GM12878 (cell line): Measurements from ENCODE around the gene UBE2E2. TPM values are rescaled to one million over a fixed set of nuclear protein-coding genes. Genes with fewer than 3 reads are reported as not detected.

ENCODE experiments used
- ATAC-seq: fragments of 200-7000 bp; cut with Tn5 transposase; 3 replicates; pipeline ENCODE4 v1.9.1; 2020; ENCODE audit warnings: mild to moderate bottlenecking, moderate library complexity
- BruUV-seq: library from RNA; stranded (reverse); fragments of 400-500 nt; replicated peaks from 2 replicates; lab custom pipeline; 2021; lab: Mats Ljungman, UMichigan
- CTCF ChIA-PET: fragments of 300-600 bp; sonication (Branson Sonifier 250); formaldehyde crosslinking; extraction: SDS; loops from one replicate; lab custom pipeline; 2021; ENCODE audit warnings: inconsistent platforms; lab: Yijun Ruan, JAX
- POLR2A ChIA-PET: fragments of 350-600 bp; formaldehyde crosslinking; extraction: SDS; loops from one replicate; lab custom pipeline; 2021; ENCODE audit warnings: inconsistent platforms; lab: Charles Lee
- RAD21 ChIA-PET: fragments of 300-600 bp; sonication (Branson Sonifier 250); formaldehyde crosslinking; loops from one replicate; lab custom pipeline; 2023; ENCODE audit warnings: antibody characterized with exemption; ENCODE audit not compliant: unreplicated experiment; lab: Charles Lee
- SMC1A ChIA-PET: fragments of 300-600 bp; sonication (Branson Sonifier 250); formaldehyde crosslinking; loops from one replicate; lab custom pipeline; 2023; ENCODE audit not compliant: unreplicated experiment, uncharacterized antibody; lab: Charles Lee
- DNase-seq: peaks from one replicate; pipeline ENCODE4 v3.0.0-alpha.2; 2011; ENCODE audit warnings: low read depth, low spot score
- FAIRE-seq: peaks from 3 replicates; lab custom pipeline; 2011; peaks lifted over from hg19 to GRCh38; lab: Jason Lieb, UNC
- H2AFZ ChIP-seq: 2 replicates; pipeline ENCODE4 v1.6.0; 2011; ENCODE audit warnings: low read depth, low read length, control low read depth; ENCODE audit not compliant: control insufficient read depth
- H3K27ac ChIP-seq: 2 replicates; pipeline ENCODE4 v1.5.1; 2011; ENCODE audit warnings: control low read depth; ENCODE audit not compliant: control insufficient read depth, insufficient read depth
- H3K27me3 ChIP-seq, 2 experiments: replicated peaks in 1 of 2; 2 replicates each; pipeline versions ENCODE4 v1.6.0 to v1.6.1; 2011; ENCODE audit warnings: low read length in 1 of 2; ENCODE audit not compliant: control insufficient read depth in 2 of 2, insufficient read depth in 2 of 2
- H3K36me3 ChIP-seq, 2 experiments: 2 replicates each; pipeline ENCODE4 v1.5.1; 2011; ENCODE audit warnings: low read length in 1 of 2; ENCODE audit not compliant: control insufficient read depth in 2 of 2, insufficient read depth in 2 of 2
- H3K4me1 ChIP-seq: 2 replicates; pipeline ENCODE4 v1.6.1; 2011; ENCODE audit warnings: mild to moderate bottlenecking, low read length, moderate library complexity, mixed read lengths; ENCODE audit not compliant: control insufficient read depth, insufficient read depth
- H3K4me2 ChIP-seq: 2 replicates; pipeline ENCODE4 v1.6.0; 2011; ENCODE audit warnings: control low read depth; ENCODE audit not compliant: control insufficient read depth, insufficient read depth
- H3K4me3 ChIP-seq: fragments of 200-600 bp; sonication (generic); 2 replicates; pipeline ENCODE4 v1.5.1; 2016
- H3K79me2 ChIP-seq: 2 replicates; pipeline ENCODE4 v1.6.0; 2011; ENCODE audit warnings: low read length; ENCODE audit not compliant: control insufficient read depth, insufficient read depth
- H3K9ac ChIP-seq: 2 replicates; pipeline ENCODE4 v1.8.0; 2011; ENCODE audit warnings: low read length, control low read depth, mixed read lengths; ENCODE audit not compliant: control insufficient read depth, insufficient read depth
- H3K9me3 ChIP-seq: replicated peaks from 3 replicates; pipeline ENCODE4 v1.5.1; 2011; ENCODE audit warnings: mild to moderate bottlenecking, low read length; ENCODE audit not compliant: control insufficient read depth, insufficient read depth
- H4K20me1 ChIP-seq: 2 replicates; pipeline ENCODE4 v1.6.0; 2011; ENCODE audit not compliant: control insufficient read depth, insufficient read depth
- BRCA1 ChIP-seq: IDR thresholded peaks from 2 replicates; pipeline ENCODE4 v1.6.1; 2011; ENCODE audit warnings: low read depth, low read length, improper control_type of control experiment
- EZH2 ChIP-seq: IDR thresholded peaks from 2 replicates; pipeline ENCODE4 v1.6.1; 2012; ENCODE audit warnings: low read depth, mild to moderate bottlenecking, control low read depth, inconsistent platforms, low read length, borderline replicate concordance; ENCODE audit not compliant: control insufficient read depth
- HCFC1 ChIP-seq: fragments of 150-350 bp; IDR thresholded peaks from 2 replicates; pipeline ENCODE4 v1.6.1; 2014; ENCODE audit warnings: low read length
- KLF5 ChIP-seq: fragments of 450-650 bp; IDR thresholded peaks from 2 replicates; pipeline ENCODE4 v1.6.1; 2014; ENCODE audit warnings: mild to moderate bottlenecking; ENCODE audit not compliant: partially characterized antibody
- MTA3 ChIP-seq: IDR thresholded peaks from 2 replicates; pipeline ENCODE4 v1.6.1; 2012; ENCODE audit warnings: low read length, inconsistent platforms, borderline replicate concordance
- RELB ChIP-seq: fragments of 450-650 bp; IDR thresholded peaks from 2 replicates; pipeline ENCODE4 v1.6.1; 2017; ENCODE audit warnings: low read depth, mild to moderate bottlenecking, moderate library complexity
- SMARCA5 ChIP-seq: fragments of 450-650 bp; IDR thresholded peaks from 2 replicates; pipeline ENCODE4 v1.6.1; 2017; ENCODE audit warnings: mild to moderate bottlenecking
- STAT1 ChIP-seq: fragments of 450-650 bp; conservative IDR thresholded peaks from 2 replicates; pipeline ENCODE4 v1.6.1; 2014; ENCODE audit warnings: antibody characterized with exemption, mild to moderate bottlenecking
- USF2 ChIP-seq: IDR thresholded peaks from 2 replicates; pipeline ENCODE4 v1.6.1; 2011; ENCODE audit warnings: low read depth, low read length, improper control_type of control experiment, borderline replicate concordance
- ZBTB11 ChIP-seq: fragments of 450-650 bp; formaldehyde crosslinking; IDR thresholded peaks from 2 replicates; pipeline ENCODE4 v1.5.0; 2022; ENCODE audit warnings: mild to moderate bottlenecking, missing genetic modification characterization
- ZBTB33 ChIP-seq: fragments of 450-650 bp; IDR thresholded peaks from 2 replicates; pipeline ENCODE4 v1.6.1; 2017; ENCODE audit warnings: mild to moderate bottlenecking
- ZNF592 ChIP-seq: fragments of 450-650 bp; IDR thresholded peaks from 2 replicates; pipeline ENCODE4 v1.6.1; 2017; ENCODE audit warnings: mild to moderate bottlenecking, moderate library complexity
- WGBS: methylation state at CpG from one replicate; pipeline ENCODE4 v1.1.6; 2016; ENCODE audit warnings: low lambda C conversion rate; ENCODE audit not compliant: insufficient replicate concordance, insufficient coverage; ENCODE audit errors: missing lambda C conversion rate; 5-methylcytosine and 5-hydroxymethylcytosine counted together
- in situ Hi-C: fragments of 300-500 bp; cut with MboI; formaldehyde crosslinking; loops from 9 replicates; pipeline ENCODE4 v1.14.3; 2018; ENCODE audit warnings: mixed read lengths
- intact Hi-C: fragments of 100-400 bp; cut with micrococcal nuclease; formaldehyde crosslinking; loops from one replicate; pipeline ENCODE4 v1.14.2; 2022; ENCODE audit not compliant: unreplicated experiment
- polyA plus RNA-seq, 11 experiments: library from polyadenylated mRNA; depleted of rRNA in 4 of 11; unstranded in 6 of 11; stranded (reverse) in 5 of 11; fragments of >200 nt; fragmentation: Nextera tagmentation in 4 of 11; fragmentation: Illumina TruSeq in 1 of 11; extraction: Ambion mirVana in 4 of 11; extraction: Trizol in 1 of 11; gene quantifications; 1 replicate in 1 of 11; 2 replicates in 10 of 11; pipeline versions ENCODE4 v1.2.1 to v1.2.3, GENCODE V29; 2011 to 2016; ENCODE audit warnings: inconsistent platforms in 2 of 11, missing spikeins in 2 of 11, low read depth in 1 of 11
- total RNA-seq, 4 experiments: library from RNA; depleted of rRNA in 3 of 4; stranded (reverse); fragments of >200 nt in 3 of 4; fragmentation: Illumina TruSeq in 1 of 4; extraction: Trizol in 1 of 4; gene quantifications; 2 replicates each; pipeline versions ENCODE4 v1.2.1 to v1.2.3, GENCODE V29; 2013 to 2021

UBE2E2 gene
- total and polyA plus RNA-seq, 10 of the 15 experiments (the other 5 are each of a cell fraction or from before 2014, with no cell fraction given): 8.7 to 71.0 (median 36.4) TPM

- intact Hi-C loops: no loop called here
- H3K36me3 ChIP-seq: no peaks in the 10 kb centered on the region
- SMC1A ChIA-PET: interaction anchor here (2.9 kb wide), 1 partner anchor 12 kb away, joined by 19 read pairs; no protein-coding TSS in a partner anchor
- CTCF ChIA-PET: no interaction called here
- no peaks in the 10 kb centered on the region for H3K9me3 ChIP-seq
- no TSS peak for BruUV-seq
- no peak overlapping the region for H3K27ac ChIP-seq
- H2AFZ ChIP-seq: no peak overlapping the region
- no peaks in the 10 kb centered on the region for H4K20me1 ChIP-seq
- POLR2A ChIA-PET: no interaction called here
- DNase-seq: no peak
- in situ Hi-C loops: no loop called here
- no peak for FAIRE-seq
- WGBS: 93% methylated on average over 2 of the region's 2 CpGs
- H3K79me2 ChIP-seq: no peaks in the 10 kb centered on the region; the same call in 1 of the 2 replicates
- H3K4me1 ChIP-seq: peaks cover 13% of the 10 kb centered on the region
- no peak for ATAC-seq
- H3K4me3 ChIP-seq: no peak overlapping the region
- H3K27me3 ChIP-seq: no peaks in the 10 kb centered on the region
- RAD21 ChIA-PET: no interaction called here
- H3K4me2 ChIP-seq: no peak overlapping the region
- no peak overlapping the region for H3K9ac ChIP-seq
- TF ChIP-seq EZH2 (no peak), ZBTB33 (no peak), ZNF592 (no peak), KLF5 (no peak), BRCA1 (no peak), HCFC1 (no peak), MTA3 (no peak), RELB (no peak), STAT1 (no peak), SMARCA5 (no peak), USF2 (no peak), ZBTB11 (CRISPR knock-in tag) (no peak)
Observed at GRCh38 chr3:23390446-23390845, 187.3 kb downstream of the UBE2E2 start.
